Activated B cell treated with CpG ODN at 0.5 μM for 24 hours (primary cell): ENCODE measurements around the gene HHAT. TPM values are rescaled to one million over a fixed set of nuclear protein-coding genes. Genes with fewer than 3 reads are reported as not detected.

Experiments used
- ATAC-seq: fragments of 200-7000 bp; cut with Tn5 transposase; one replicate; pipeline ENCODE4 v1.10.0; 2021; ENCODE audit warnings: low read depth, mild to moderate bottlenecking, moderate library complexity
- CTCF ChIA-PET: fragments of 350-600 bp; sonication (Branson Sonifier 250); formaldehyde crosslinking; loops from one replicate; lab custom pipeline; 2021; ENCODE audit warnings: antibody characterized with exemption; lab: Charles Lee
- POLR2A ChIA-PET: fragments of 350-600 bp; sonication (Branson Sonifier 250); formaldehyde crosslinking; loops from one replicate; lab custom pipeline; 2021; ENCODE audit warnings: antibody characterized with exemption; lab: Charles Lee
- DNase-seq: peaks from one replicate; pipeline ENCODE4 v3.0.0; 2022
- H3K27ac Mint-ChIP-seq: one replicate; pipeline ENCODE4 v1.8.0; 2020; ENCODE audit warnings: mixed read lengths
- H3K27me3 Mint-ChIP-seq: one replicate; pipeline ENCODE4 v1.8.0; 2021; ENCODE audit warnings: mixed read lengths
- H3K36me3 Mint-ChIP-seq: one replicate; pipeline ENCODE4 v1.8.0; 2021; ENCODE audit warnings: low read depth, mixed read lengths
- H3K4me1 Mint-ChIP-seq: one replicate; pipeline ENCODE4 v1.8.0; 2021; ENCODE audit warnings: mixed read lengths
- H3K4me3 Mint-ChIP-seq: one replicate; pipeline ENCODE4 v1.8.0; 2020; ENCODE audit warnings: mild to moderate bottlenecking, mixed read lengths
- H3K9me3 Mint-ChIP-seq: one replicate; pipeline ENCODE4 v1.8.0; 2020; ENCODE audit warnings: mixed read lengths
- intact Hi-C: fragments of 100-400 bp; cut with micrococcal nuclease; formaldehyde crosslinking; loops from one replicate; pipeline ENCODE4 v1.15.1; 2024
- total RNA-seq: library from RNA; stranded (reverse); gene quantifications from 2 replicates; pipeline ENCODE4 v1.2.3, GENCODE V29; 2022
- TF ChIP-seq, protein P1 (sequence below): fragments of 200-600 bp; IDR thresholded peaks from one replicate; pipeline ENCODE4 v1.8.0; 2022; ENCODE audit warnings: antibody characterized with exemption, mild to moderate bottlenecking

Gene HHAT
- total RNA-seq, 1 donor from 2014 or later: 8.5 TPM

DNA sequence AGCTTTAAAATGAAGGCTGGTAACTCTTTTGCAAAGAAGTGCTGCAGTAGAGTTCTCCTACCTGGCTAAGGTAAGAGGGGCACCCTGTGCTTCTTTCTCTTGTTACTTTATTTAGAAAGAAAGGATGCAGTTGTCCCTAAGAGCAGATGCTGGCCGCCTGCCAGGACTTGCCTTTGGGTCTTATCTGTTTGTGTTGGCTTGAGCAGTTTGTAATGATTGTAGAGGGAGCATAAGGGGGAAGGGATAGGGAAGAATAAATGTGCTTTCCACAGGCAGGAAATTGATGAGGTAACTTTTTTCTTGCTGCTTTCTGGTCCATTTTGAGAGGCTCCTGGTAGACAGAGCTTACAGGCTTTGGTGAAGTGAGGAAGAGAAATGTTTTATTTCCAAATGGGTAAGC lies 229.6 kb downstream of the HHAT start:
- Mint-ChIP-seq H3K9me3 (no peaks in the 10 kb centered on the region), H3K4me3 (no peak overlapping the region), H3K4me1 (no peaks in the 10 kb centered on the region), H3K27me3 (no peaks in the 10 kb centered on the region), H3K36me3 (no peaks in the 10 kb centered on the region), H3K27ac (no peak overlapping the region)
- DNase-seq (no peak), ATAC-seq (no peak)
- ChIA-PET POLR2A (no interaction called here), CTCF (no interaction called here)
- intact Hi-C loops: no loop called here
- TF ChIP-seq, protein P1, sequence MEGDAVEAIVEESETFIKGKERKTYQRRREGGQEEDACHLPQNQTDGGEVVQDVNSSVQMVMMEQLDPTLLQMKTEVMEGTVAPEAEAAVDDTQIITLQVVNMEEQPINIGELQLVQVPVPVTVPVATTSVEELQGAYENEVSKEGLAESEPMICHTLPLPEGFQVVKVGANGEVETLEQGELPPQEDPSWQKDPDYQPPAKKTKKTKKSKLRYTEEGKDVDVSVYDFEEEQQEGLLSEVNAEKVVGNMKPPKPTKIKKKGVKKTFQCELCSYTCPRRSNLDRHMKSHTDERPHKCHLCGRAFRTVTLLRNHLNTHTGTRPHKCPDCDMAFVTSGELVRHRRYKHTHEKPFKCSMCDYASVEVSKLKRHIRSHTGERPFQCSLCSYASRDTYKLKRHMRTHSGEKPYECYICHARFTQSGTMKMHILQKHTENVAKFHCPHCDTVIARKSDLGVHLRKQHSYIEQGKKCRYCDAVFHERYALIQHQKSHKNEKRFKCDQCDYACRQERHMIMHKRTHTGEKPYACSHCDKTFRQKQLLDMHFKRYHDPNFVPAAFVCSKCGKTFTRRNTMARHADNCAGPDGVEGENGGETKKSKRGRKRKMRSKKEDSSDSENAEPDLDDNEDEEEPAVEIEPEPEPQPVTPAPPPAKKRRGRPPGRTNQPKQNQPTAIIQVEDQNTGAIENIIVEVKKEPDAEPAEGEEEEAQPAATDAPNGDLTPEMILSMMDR: no peak

DNA sequence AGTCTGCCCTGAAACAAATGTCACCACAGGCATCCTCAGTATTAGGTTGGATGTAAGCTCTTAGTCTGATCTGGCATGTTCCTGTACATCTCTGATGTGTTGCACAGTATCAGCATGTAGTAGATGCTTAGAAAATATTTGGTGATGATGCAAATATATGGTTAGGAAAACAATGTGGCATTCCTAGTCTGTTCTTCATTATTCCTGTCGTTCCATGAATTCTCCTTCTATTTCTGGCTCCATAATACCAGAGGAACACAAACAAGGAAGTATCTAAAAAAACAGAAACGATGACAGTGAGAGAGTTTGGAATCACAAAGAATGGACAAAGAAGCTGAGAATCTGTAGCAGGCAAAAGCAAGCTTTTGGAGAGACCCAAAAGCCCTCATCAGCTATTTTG lies 236.6 kb downstream of the HHAT start:
- no peaks in the 10 kb centered on the region for H3K27me3 Mint-ChIP-seq
- no peak overlapping the region for H3K4me3 Mint-ChIP-seq
- DNase-seq (no peak), ATAC-seq (no peak)
- H3K27ac Mint-ChIP-seq: no peak overlapping the region
- TF ChIP-seq, protein P1: no peak
- ChIA-PET POLR2A (no interaction called here), CTCF (no interaction called here)
- intact Hi-C loops: no loop called here
- no peaks in the 10 kb centered on the region for H3K4me1 Mint-ChIP-seq
- H3K9me3 Mint-ChIP-seq: no peaks in the 10 kb centered on the region
- no peaks in the 10 kb centered on the region for H3K36me3 Mint-ChIP-seq

DNA sequence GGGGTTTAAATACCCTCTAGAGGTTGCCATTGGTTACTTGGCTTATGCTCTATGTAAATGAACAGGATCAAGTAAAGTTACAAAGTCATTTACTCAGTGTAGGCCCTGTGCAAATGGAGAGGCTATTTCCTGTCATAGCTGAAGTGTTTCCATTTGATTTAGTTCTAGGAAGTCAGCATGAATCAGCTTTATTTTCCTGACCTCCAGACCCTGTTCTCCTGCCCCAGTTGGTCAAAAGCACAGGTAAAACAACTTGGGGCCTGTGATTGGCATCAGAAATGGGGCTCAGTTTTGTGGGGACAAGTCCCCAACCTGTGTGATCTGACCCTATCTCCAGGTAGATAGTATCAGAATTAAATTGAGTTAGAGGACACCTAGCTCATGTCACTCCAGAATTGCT lies 239.9 kb downstream of the HHAT start:
- Mint-ChIP-seq H3K4me3 (no peak overlapping the region), H3K4me1 (no peaks in the 10 kb centered on the region), H3K27ac (no peak overlapping the region), H3K9me3 (no peaks in the 10 kb centered on the region), H3K27me3 (no peaks in the 10 kb centered on the region), H3K36me3 (no peaks in the 10 kb centered on the region)
- TF ChIP-seq, protein P1: no peak
- intact Hi-C loops: no loop called here
- ChIA-PET CTCF (interaction anchor here (1.2 kb wide), 1 partner anchor 15 kb away, joined by 3 read pairs; no protein-coding TSS in a partner anchor), POLR2A (no interaction called here)
- DNase-seq: no peak
- ATAC-seq: no peak

DNA sequence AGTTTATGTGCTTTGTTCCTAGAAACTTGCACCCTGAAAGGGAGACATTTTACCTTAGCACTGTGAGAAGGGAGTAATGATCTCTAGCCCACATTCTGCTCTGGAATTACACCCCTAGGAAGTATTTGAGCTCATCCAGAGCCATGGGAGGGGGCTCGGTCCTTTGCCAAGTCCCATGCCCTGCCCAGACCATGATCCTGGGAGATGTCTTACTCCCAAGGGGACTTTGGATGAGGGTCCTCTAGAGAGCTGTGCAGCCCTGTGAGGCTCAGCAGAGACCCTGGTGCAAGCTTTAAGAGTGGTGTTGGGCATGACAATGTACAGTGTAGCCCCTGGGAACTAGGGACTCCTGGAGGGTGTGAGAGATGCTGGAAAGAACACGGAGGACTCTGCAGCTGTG lies 241.4 kb downstream of the HHAT start:
- no peak overlapping the region for H3K27ac Mint-ChIP-seq
- no peaks in the 10 kb centered on the region for H3K9me3 Mint-ChIP-seq
- DNase-seq: no peak
- intact Hi-C loops: no loop called here
- H3K4me1 Mint-ChIP-seq: no peaks in the 10 kb centered on the region
- no peak for ATAC-seq
- CTCF ChIA-PET: interaction anchor here (0.9 kb wide), 1 partner anchor 43 kb away, joined by 3 read pairs; no protein-coding TSS in a partner anchor
- H3K27me3 Mint-ChIP-seq: no peaks in the 10 kb centered on the region
- POLR2A ChIA-PET: no interaction called here
- TF ChIP-seq, protein P1: no peak
- no peak overlapping the region for H3K4me3 Mint-ChIP-seq
- no peaks in the 10 kb centered on the region for H3K36me3 Mint-ChIP-seq

DNA sequence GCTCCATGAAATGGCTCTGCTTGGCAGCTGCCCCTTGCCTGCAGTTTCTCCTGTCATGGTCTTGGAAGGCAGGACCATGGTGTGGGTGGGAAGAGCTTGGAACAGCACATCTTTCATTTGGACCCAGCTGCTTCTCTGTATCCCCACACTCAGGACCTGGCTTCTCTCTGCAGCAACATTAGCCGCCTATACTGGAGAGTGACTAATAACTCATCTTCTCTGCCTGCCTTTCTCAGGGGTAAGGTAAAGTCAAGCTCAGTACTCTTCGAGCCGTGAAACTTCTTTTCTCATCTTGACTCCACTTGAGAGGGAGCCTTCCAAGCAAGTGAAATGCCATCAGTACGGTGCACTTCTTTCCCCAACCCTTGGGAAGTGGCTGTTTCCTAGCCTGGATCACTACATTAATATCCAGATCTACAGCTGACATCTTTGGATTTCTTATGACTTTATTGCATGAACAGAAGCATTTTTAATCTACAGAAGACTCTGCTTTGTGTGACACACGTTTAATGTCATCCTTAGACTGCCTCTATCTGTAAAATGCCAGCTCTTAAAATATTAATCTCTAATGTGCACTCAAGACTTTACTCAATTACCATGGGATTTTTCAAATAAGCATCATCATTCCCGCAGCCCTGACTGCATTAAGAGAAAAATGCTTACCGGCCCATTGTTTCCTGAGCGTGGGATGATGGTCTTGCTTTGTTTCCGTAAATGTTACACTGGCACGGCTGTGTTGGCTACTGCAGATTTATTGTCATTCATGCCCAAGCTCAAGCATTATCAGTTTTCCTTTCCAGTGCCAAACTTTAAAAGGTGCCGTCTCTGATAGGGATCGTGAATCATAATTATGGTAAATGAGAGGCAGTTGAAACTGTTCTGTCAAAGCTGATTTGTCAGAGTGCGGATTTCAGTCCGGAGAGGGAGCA lies 242.9 kb downstream of the HHAT start:
- no peak overlapping the region for H3K27ac Mint-ChIP-seq
- CTCF ChIA-PET: no interaction called here
- no peaks in the 10 kb centered on the region for H3K4me1 Mint-ChIP-seq
- H3K4me3 Mint-ChIP-seq: no peak overlapping the region
- H3K27me3 Mint-ChIP-seq: no peaks in the 10 kb centered on the region
- intact Hi-C loops: no loop called here
- TF ChIP-seq, protein P1: no peak
- DNase-seq (no peak), ATAC-seq (no peak)
- H3K36me3 Mint-ChIP-seq: no peaks in the 10 kb centered on the region
- POLR2A ChIA-PET: no interaction called here
- H3K9me3 Mint-ChIP-seq: no peaks in the 10 kb centered on the region
